ENCODE results near the gene ZNF543. TPM values are rescaled to one million over a fixed set of nuclear protein-coding genes. Genes with fewer than 3 reads are reported as not detected.

The ZNF543 gene
- total and polyA plus RNA-seq, 9 of the 15 experiments (the other 6 are each of a cell fraction or from before 2014, with no cell fraction given) = 0.14 to 5.5 (median 2.4) TPM

- no TSS peak for BruUV-seq (replicated peaks)
Observed at GRCh38 chr19:57327993-57328392, 7.7 kb downstream of the ZNF543 start.

DNA sequence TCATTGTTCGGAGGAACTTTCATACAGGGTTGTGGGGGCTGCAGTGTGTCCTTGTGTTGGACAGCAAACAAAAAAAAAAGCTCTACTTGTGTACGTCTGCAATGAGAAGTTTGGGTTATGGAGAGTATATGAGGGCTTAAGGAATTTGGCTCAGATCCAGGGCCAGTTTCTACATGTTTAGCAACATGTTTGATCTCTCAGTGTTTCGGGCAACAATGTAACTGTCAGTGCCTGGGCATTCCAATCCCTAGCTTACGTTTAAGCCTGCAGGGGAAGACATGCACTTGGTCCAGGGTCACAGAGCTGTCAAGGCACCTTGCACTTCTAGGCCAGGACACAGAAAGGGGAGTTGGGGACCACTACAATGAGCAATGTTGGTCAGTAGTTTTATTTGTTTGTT, 13.9 kb downstream of the ZNF543 start:
- H3K27ac ChIP-seq (ENCODE audit: extremely low read depth, low read depth, low read length) = no peak overlapping the region
- in situ Hi-C loops (cut with MboI) = no loop called here
- BruUV-seq (replicated peaks) = no TSS peak
- CTCF ChIA-PET (ENCODE audit: low intra/inter-chr PET ratio) = no interaction called here
- H3K27me3 ChIP-seq (ENCODE audit: control insufficient read depth in 2 of 2, insufficient read depth in 2 of 2, low read length in 2 of 2) = no peaks in the 10 kb centered on the region
- no peak overlapping the region for H3K4me2 ChIP-seq (ENCODE audit: insufficient read depth, low read length)
- no peak overlapping the region for H3K4me3 ChIP-seq
- H2AFZ ChIP-seq (ENCODE audit: low read depth, low read length) = no peak overlapping the region
- H4K20me1 ChIP-seq (replicated peaks; ENCODE audit: control insufficient read depth, insufficient read depth, low read length) = no peaks in the 10 kb centered on the region
- ATAC-seq (no peak), FAIRE-seq (no peak), DNase-seq (ENCODE audit: extremely low read depth in 1 of 4, low spot score in 3 of 4) (no peak)
- H3K9me3 ChIP-seq (replicated peaks; ENCODE audit: control insufficient read depth, insufficient read depth, low read depth, low read length) = no peaks in the 10 kb centered on the region
- intact Hi-C loops (cut with micrococcal nuclease) = no loop called here
- H3K9ac ChIP-seq (ENCODE audit: insufficient read depth in 1 of 2, low read depth in 2 of 2, low read length in 2 of 2) = no peak overlapping the region
- H3K9me1 ChIP-seq (ENCODE audit: control insufficient read depth, insufficient read depth, low read length) = no peaks in the 10 kb centered on the region
- H3K36me3 ChIP-seq (ENCODE audit: control insufficient read depth, insufficient read depth, low read length) = peaks cover under 1% of the 10 kb centered on the region; the same call in 1 of the 3 replicates
- WGBS (ENCODE audit: insufficient coverage, low coverage, missing lambda C conversion rate) = 34% methylated on average over 4 of the region's 4 CpGs
- no peaks in the 10 kb centered on the region for H3K79me2 ChIP-seq (ENCODE audit: control insufficient read depth, insufficient read depth, low read length)
- POLR2A ChIA-PET = no interaction called here
- H3K4me1 ChIP-seq (replicated peaks in 1 of 2; ENCODE audit: control insufficient read depth in 2 of 2, insufficient read depth in 2 of 2, low read length in 2 of 2) = no peaks in the 10 kb centered on the region
- TF ChIP-seq NFIC (IDR thresholded peaks at IDR 0.05) = peak; percentile 74
- TF ChIP-seq, protein P1, sequence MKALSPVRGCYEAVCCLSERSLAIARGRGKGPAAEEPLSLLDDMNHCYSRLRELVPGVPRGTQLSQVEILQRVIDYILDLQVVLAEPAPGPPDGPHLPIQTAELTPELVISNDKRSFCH (CRISPR knock-in tag; IDR thresholded peaks at IDR 0.05) = no peak
- TF ChIP-seq, protein P1 (tag; IDR thresholded peaks at IDR 0.05) = no peak
- TF ChIP-seq MECOM (CRISPR knock-in tag; IDR thresholded peaks at IDR 0.05) = no peak
- TF ChIP-seq PHB2 (IDR thresholded peaks at IDR 0.05; ENCODE audit: low read depth) = no peak

More at GRCh38 chr19:57327993-57328392, 7.7 kb downstream of the ZNF543 start:
- WGBS (ENCODE audit: insufficient coverage, low coverage, missing lambda C conversion rate) = 90% methylated on average over 8 of the region's 8 CpGs
- POLR2A ChIA-PET = no interaction called here
- peaks cover 6% of the 10 kb centered on the region for H3K9me3 ChIP-seq (replicated peaks; ENCODE audit: control insufficient read depth, insufficient read depth, low read depth, low read length)
- in situ Hi-C loops (cut with MboI) = no loop called here
- H3K4me3 ChIP-seq = no peak overlapping the region
- H3K9ac ChIP-seq (ENCODE audit: insufficient read depth in 1 of 2, low read depth in 2 of 2, low read length in 2 of 2) = no peak overlapping the region
- no peaks in the 10 kb centered on the region for H4K20me1 ChIP-seq (replicated peaks; ENCODE audit: control insufficient read depth, insufficient read depth, low read length)
- DNase-seq (ENCODE audit: extremely low read depth in 1 of 4, low spot score in 3 of 4) (no peak), ATAC-seq (no peak), FAIRE-seq (no peak)
- no peak overlapping the region for H3K4me2 ChIP-seq (ENCODE audit: insufficient read depth, low read length)
- H3K79me2 ChIP-seq (ENCODE audit: control insufficient read depth, insufficient read depth, low read length) = no peaks in the 10 kb centered on the region; the same call in 2 of the 3 replicates
- CTCF ChIA-PET (ENCODE audit: low intra/inter-chr PET ratio) = no interaction called here
- H2AFZ ChIP-seq (ENCODE audit: low read depth, low read length) = no peak overlapping the region
- intact Hi-C loops (cut with micrococcal nuclease) = no loop called here
- H3K36me3 ChIP-seq (ENCODE audit: control insufficient read depth, insufficient read depth, low read length) = peaks cover 53% of the 10 kb centered on the region
- H3K27ac ChIP-seq (ENCODE audit: extremely low read depth, low read depth, low read length) = no peak overlapping the region
- H3K27me3 ChIP-seq (ENCODE audit: control insufficient read depth in 2 of 2, insufficient read depth in 2 of 2, low read length in 2 of 2) = no peaks in the 10 kb centered on the region
- H3K9me1 ChIP-seq (ENCODE audit: control insufficient read depth, insufficient read depth, low read length) = no peaks in the 10 kb centered on the region
- no peaks in the 10 kb centered on the region for H3K4me1 ChIP-seq (replicated peaks in 1 of 2; ENCODE audit: control insufficient read depth in 2 of 2, insufficient read depth in 2 of 2, low read length in 2 of 2)
- TF ChIP-seq, protein P2, sequence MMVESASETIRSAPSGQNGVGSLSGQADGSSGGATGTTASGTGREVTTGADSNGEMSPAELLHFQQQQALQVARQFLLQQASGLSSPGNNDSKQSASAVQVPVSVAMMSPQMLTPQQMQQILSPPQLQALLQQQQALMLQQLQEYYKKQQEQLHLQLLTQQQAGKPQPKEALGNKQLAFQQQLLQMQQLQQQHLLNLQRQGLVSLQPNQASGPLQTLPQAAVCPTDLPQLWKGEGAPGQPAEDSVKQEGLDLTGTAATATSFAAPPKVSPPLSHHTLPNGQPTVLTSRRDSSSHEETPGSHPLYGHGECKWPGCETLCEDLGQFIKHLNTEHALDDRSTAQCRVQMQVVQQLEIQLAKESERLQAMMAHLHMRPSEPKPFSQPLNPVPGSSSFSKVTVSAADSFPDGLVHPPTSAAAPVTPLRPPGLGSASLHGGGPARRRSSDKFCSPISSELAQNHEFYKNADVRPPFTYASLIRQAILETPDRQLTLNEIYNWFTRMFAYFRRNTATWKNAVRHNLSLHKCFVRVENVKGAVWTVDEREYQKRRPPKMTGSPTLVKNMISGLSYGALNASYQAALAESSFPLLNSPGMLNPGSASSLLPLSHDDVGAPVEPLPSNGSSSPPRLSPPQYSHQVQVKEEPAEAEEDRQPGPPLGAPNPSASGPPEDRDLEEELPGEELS (CRISPR knock-in tag; IDR thresholded peaks at IDR 0.05; ENCODE audit: borderline replicate concordance) = no peak
- peak; percentile 76; the same call in 1 of the 2 replicates for TF ChIP-seq ZNF75A (CRISPR knock-in tag; IDR thresholded peaks at IDR 0.05)
